NCI-H2107 treated with DMSO at 0.1 percent for 48 hours (cell line): ENCODE measurements around the gene PAX4.
A peak's percentile ranks its signal among the peaks of the same experiment; 100 is the strongest.
"Not testable (repeated sequence)": the region's sequence is repeated elsewhere in the genome, so short reads cannot be mapped to it uniquely, and the experiment has no call there.

Experiments used
- DNase-seq: peaks from one replicate; lab custom pipeline; 2025; ENCODE audit not compliant: unreplicated experiment; lab: John Stamatoyannopoulos, UW

PAX4 gene

DNA sequence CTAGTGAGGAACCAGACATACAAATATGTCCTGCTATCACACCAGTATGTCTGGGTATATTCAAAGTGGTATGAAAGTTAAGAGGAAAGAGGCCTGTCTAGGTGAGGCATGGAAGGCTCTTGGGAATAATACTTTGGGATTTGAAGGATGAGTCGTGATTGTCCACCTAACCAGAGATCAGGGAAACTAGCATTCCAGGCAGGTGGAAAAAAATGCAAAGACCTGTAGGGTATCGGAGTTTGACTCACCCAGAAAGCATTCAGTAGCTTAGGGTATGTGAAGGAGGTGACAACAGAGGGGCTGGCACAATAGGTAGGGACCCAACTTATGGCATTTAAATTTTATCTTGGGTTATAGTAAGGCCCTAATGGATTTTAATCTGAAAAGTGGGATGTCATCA is 31.6 kb downstream of the PAX4 start:
- DNase-seq: no peak

DNA sequence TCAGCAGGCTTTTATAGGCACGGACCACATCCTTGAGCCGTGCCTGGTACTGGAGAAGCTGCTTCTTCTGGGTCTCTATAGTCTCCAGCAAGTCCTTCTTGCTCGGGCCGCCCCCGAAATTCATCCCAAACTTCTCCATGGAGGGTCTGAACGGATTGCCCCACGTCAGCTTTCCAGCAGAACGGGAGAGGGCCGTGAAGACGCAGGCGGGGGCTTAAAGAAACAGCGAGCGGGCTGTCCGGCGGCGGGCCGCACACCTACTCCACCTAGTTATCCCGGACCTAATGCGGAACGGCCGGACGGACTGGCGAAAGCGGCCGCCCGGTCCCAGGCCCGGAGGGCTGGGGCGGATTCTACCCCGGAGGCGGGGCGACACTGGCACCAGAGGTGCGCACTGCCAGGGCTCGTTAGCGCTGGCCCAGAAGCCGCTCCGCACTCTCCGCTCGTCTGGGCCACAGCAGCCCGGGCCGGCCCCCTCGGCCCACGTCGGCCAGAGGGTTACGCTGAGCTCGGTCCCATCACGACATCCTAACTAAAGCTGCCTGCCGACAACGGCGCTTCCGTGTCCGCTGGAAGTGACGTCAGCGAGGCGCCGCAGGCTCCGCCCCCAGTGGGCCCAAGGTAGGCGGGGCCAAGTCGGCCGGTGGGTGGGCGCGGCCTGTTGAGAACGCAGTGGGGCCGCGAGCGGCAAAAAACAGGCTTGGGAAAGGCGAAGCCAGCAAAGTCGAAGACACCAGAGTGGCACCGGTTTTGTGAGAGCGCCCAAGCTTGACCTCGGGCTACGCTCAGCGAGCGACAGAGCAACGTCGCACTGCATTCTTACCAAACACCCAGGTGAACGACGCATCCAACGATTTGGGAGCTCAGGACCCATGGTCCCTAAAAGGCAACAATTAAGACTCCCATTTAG is 32.6 kb downstream of the PAX4 start, which contains the start of gene GCC1:
Gene GCC1 (minus strand): TSS at position 553 of the 910 bp plus-strand sequence. CDS start 414 bp downstream, at position 139.
- peak; percentile 44 for DNase-seq

DNA sequence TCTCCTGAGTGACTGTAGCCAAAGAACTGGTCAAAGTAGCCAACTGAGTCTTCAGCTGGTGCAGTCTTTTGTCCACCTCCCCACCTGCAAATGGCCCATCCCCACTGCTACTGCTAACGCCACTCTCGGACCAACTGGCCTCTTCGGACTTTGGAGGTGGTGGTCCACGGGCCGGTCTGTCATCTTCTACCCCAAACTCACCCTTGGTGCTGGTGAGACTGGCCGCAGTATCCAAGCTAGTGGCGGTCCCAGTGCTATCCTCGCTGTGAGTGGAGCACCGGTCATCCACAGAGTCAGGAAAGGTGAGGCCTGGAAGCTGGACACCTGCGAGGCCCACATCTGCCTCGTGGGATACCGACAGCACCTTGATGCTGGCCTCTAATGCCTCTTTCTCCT is 33.3 kb downstream of the PAX4 start:
- DNase-seq: no peak

DNA sequence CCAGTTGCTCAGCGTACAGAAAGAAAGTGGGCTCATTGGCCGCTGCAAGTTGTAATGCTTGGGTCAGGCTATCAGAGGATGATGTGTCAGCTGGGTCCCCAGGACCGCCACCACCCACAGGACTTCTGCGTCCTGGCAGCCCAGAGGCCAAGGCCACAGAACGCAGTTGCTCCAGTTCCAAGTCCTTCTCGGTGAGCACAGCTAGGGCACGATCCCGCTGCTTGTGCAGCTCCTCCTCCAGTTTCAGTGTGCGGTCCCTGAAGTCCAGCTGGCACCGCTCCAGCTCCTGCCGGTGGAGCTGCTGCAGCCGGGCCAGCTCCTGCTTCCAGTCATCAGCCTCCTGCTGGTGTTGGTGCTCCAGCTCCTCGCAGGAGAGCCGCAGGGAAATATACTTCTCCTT is 35.6 kb downstream of the PAX4 start:
- DNase-seq: no peak

DNA sequence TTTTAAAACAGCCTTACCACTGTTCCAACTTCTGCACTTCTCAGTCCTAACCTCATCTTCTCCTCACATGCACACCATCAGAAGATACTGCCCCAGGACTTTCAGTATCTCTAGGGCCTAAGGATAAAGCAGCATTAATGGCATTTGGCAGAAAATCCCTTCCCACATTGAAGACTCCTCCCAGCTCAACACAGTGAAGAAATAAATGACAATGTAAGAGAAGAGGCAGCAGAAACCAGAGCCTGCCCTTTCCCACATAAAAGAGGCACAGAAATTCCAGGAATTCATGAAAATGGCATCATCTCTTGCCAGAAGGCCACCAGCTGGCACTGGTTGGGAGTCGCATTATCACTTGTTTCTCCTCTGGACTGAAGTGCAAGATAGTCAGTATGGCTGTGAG is 36.2 kb downstream of the PAX4 start:
- no peak for DNase-seq

DNA sequence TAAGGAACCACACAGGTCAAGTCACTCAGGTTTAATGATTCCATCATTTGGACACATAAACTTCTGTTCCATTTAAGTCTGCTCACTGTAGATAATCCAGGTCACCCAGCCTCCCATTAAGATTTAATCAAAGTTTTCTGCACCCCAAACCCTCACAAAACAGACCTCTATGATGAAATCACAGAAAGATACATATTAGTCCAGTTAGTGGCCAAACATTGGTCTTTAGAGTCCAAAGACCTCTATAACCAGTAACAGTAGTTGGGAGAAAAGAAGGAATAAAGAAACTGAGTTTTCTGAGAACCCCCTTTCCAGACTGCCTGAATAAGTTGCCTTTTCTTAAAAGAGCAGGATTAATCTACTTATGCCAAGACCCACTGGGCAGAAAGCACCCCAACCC is 37.3 kb downstream of the PAX4 start:
- DNase-seq: no peak

DNA sequence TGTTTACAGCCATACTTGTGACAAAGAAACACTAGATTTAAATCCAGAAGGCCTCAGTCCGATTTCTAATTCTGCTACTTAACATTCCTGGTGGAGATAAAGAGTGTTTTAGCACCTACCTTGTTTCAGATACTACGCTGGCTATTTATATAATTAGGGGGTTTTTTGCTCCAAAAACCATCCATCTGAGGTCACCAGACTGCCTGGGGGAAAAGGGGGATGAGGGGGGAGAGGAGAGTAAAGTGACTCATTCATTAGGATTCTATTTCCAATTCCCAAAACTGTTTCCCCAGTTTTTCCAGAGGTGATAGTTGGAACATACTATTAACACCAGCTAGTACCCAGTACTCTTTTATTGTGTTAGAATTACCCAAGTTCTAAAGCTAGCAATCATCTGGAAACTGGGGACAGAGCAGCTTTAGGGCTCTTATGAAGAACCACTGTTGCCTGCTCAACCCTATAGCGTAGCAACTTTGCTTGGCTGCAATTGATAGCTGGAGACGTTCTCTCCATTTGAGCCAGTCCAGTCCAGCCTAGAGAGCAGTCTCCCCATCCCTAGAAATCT is 39.1 kb downstream of the PAX4 start:
- no peak for DNase-seq

DNA sequence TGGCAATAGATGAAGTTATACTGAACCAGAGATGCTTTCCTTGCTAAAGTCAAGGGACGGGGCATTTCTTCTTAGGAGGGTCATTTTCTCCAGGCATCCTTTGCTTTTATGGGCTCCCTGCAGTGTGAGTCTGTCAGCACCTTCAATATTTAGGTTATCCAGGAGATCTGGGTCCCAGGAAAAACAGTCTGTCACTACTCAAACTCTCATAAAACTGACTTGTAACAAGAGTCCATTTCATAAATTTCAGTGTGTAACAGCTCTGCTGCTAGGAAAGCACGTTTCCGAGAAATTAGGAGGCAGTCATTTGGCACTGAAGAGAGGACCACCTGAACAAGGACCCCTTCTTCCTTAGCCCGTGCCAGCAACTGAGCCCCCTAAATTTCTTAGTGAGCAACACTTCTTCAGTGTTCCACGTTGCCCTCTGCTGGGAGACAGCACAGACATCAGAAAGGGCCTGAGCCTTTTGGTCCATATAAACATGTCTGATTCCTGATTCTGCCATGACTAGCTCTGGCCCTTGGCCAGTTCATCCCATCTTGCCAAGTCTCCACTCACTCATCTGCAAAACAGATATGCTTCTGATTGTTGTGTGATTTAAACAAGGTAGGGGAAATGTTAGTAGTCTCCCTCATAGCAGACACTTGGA is 39.8 kb downstream of the PAX4 start:
- no peak for DNase-seq

DNA sequence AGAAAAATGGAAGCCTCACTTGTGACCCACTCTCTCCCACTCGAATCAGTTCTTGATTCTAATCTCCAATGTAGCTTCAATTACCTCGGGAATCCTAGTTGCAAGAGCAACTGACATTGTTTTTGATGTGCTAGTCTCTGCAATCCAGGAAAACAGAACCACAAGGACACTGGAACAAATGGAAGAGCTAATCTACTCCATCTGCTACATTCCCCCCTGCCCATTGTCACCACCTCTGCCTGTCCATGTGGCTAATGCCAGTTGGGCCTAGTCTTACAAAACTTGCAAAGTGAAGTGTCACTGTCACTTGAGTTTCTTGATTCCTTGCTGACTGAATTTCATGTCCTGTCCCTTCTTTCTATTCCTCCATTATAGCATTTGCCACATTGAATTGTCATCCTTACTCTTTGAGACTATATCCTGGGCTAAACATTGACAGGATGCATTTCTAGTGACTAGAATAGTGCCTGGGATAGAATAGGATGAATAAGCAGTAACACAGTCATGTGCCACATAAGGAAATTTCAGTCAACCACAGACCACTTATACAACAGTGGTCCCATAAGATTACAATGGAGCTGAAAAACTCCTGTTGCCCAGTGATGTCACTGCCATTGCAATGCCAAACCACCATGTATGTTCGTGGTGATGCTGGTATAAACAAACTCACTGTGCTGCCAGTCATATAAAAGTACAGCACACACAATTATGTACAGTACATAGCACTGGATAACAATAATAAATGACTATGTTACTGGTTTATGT is 46.0 kb downstream of the PAX4 start:
- no peak for DNase-seq

DNA sequence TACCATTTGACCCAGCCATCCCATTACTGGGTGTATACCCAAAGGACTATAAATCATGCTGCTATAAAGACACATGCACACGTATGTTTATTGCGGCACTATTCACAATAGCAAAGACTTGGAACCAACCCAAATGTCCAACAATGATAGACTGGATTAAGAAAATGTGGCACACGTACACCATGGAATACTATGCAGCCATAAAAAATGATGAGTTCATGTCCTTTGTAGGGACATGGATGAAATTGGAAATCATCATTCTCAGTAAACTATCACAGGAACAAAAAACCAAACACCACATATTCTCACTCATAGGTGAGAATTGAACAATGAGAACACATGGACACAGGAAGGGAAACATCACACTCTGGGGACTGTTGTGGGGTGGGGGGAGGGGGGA is 49.9 kb downstream of the PAX4 start:
- not testable (repeated sequence) for DNase-seq

DNA sequence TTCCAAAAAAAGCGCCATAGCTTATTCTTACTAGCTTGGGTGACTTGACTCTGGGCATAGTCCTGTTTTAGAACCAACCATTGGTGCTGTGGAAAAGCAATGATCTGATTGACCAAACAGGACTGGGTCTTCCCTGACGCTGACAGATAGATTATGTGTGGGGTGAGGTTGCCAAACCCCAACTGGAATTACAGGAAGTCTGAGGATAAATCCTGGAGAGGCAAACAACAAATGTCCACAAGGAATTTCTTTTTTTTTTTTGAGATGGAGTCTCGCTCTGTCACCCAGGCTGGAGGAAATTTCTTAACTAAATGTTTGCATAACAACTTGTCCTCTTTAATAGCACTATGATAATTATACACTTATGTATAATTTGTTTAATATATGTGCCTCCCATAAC is 51.7 kb downstream of the PAX4 start:
- no peak for DNase-seq
